GM21619 (cell line): ENCODE measurements around the gene TRAPPC3L.
A peak's percentile ranks its signal among the peaks of the same experiment; 100 is the strongest.

Experiments
- ATAC-seq: cut with Tn5 transposase; IDR thresholded peaks from one replicate; pipeline ENCODE4 v1.9.1; 2021; ENCODE audit not compliant: unreplicated experiment

TRAPPC3L gene

GRCh38 chr6:116545651-116546050 is at the start of gene TRAPPC3L:
Gene TRAPPC3L, minus strand, starts transcription at chr6:116545684. Its CDS starts 170 bp downstream, at chr6:116545514.
- no peak for ATAC-seq

GRCh38 chr6:116595247-116595646 is 49.8 kb upstream of the TRAPPC3L start:
- ATAC-seq: no peak

- ATAC-seq: no peak
Measured at GRCh38 chr6:116586738-116587137, 41.3 kb upstream of the TRAPPC3L start.

DNA sequence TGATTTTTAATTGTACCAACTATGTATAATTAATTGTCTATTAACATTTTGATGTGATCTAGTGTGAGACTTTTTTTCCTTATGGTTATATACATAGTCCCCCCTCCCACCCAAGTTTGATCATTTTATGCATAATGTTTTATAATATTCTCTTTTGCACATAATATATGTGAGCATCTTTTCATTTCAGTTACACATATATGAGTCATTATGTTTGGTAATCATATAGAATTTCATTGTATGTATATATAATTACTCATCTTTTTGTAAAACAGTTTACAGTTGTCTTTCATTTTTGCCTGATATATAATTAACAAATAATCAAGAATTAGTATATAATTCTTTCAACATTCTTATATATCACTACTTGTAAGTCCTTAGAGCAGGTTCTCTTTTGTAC is 40.8 kb upstream of the TRAPPC3L start:
- no peak for ATAC-seq

DNA sequence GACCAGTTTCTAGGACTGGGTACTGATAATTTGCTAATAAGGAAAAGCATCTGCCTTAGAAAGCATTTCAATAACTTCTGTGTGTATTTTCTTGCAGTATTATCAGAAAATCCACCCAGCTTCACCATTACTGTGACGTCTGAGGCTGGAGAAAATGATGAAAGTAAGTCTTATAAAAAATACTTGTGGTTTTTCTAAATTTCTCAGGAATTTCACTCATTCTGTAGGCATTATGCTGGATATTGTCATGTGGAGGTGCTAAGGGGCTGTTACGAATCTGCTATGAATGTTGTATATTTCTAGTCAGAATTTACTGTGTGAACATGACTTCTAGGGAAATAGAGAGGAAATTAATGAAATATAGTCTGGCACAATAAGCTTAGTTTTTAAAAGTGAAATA is 34.7 kb upstream of the TRAPPC3L start:
- no peak for ATAC-seq

- no peak for ATAC-seq
Measured at GRCh38 chr6:116579143-116579542, 33.7 kb upstream of the TRAPPC3L start.

DNA sequence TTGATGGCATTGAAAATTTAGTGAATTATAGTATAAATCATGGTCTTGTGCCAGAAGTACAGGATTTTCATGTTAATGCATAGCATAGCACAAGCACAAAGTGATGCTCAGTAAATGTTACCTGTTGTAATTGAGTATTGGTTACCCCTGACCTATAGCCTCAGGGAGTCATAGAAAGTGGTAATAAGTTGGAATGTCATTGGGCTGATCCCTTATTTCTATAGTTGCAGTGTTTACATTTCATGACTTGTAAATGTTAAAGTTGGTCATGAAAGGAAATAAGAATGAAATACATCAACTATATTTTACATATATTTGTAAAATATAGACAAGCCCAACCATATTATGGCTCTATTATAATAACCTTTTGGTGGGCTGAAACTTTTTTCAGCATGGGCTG is 32.9 kb upstream of the TRAPPC3L start:
- ATAC-seq: no peak

DNA sequence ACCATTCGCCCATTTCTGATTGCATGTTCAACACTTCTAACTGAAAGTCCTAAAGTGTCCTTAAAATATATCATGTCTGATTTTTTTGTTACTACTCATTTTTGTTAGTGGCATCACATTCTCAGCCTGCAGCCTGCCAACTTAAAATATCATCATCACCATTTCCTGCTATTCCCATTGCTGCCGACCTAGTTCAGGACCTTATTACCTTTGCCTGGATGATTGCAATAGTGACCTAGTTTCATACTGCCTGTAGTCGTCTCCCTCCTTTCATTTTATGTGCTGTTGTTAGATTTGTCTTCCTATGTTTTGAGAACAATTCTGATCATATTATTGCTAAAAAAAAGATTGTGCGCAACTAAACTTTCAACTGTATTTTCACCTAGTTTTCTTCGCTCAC is 32.0 kb upstream of the TRAPPC3L start:
- no peak for ATAC-seq

- no peak for ATAC-seq
Measured at GRCh38 chr6:116575227-116575626, 29.7 kb upstream of the TRAPPC3L start.

DNA sequence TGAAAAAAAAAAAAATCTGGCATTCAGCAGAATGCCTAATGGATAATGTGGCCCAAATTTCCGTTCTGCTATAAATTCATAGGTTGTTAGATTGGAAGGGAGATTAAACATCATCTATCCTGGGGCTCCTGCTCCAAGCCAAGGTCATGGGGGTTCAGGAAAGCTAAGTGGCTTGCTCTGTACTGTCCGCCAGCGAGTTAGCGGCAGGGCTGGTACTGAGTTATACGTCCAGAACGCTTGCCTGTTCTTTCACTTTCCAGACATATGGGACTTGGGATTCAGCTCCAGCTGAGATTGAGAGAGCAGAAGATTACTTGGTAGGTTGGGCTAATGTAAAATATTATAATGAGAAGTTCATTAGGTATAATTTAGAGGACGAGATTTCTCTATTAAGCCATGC is 26.7 kb upstream of the TRAPPC3L start:
- ATAC-seq: no peak

- ATAC-seq: no peak
Measured at GRCh38 chr6:116571683-116572000, 26.2 kb upstream of the TRAPPC3L start.

DNA sequence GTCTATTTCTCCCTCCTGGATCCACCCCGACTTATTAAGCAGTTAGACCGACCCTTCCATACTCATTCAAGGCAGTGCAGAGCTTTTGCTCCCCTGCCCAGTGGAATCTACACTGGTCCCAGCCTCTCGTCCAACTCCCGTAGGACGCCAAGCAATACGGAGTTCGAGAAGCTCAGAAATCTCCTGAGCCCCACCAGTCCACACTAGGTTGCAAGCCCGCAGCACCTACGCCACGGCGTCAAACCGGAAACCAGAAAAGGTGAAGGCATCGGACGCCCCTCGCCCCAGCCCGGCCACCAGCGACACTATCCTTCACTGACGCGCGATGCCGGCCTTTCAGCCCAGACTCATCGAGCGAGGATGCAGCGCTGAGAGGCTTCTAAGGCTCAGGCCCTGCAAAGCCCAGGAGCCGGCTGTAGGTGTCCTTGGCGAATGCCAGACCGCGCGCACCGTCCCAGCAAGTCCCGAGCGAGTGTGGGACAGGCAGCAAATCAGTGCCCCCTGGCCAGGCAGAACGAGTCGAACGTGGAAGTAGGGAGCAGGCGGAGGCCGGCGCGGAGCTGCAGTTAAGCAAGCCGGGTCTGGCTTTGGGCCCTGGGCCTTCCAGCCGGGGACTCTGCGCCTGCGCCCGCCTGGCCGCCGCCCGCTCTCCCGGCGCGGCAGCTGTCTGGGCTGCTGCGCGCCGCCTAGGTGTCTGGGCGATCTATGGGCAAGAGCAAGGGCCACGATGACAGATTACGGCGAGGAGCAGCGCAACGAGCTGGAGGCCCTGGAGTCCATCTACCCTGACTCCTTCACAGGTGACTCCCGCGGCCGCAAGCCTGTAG is 25.6 kb upstream of the TRAPPC3L start, which contains the start of gene RWDD1:
TSS of gene RWDD1 (plus strand) at position 649 of the 827 bp plus-strand sequence. CDS start at position 728, 79 bp downstream.
- ATAC-seq: peak; percentile 92

DNA sequence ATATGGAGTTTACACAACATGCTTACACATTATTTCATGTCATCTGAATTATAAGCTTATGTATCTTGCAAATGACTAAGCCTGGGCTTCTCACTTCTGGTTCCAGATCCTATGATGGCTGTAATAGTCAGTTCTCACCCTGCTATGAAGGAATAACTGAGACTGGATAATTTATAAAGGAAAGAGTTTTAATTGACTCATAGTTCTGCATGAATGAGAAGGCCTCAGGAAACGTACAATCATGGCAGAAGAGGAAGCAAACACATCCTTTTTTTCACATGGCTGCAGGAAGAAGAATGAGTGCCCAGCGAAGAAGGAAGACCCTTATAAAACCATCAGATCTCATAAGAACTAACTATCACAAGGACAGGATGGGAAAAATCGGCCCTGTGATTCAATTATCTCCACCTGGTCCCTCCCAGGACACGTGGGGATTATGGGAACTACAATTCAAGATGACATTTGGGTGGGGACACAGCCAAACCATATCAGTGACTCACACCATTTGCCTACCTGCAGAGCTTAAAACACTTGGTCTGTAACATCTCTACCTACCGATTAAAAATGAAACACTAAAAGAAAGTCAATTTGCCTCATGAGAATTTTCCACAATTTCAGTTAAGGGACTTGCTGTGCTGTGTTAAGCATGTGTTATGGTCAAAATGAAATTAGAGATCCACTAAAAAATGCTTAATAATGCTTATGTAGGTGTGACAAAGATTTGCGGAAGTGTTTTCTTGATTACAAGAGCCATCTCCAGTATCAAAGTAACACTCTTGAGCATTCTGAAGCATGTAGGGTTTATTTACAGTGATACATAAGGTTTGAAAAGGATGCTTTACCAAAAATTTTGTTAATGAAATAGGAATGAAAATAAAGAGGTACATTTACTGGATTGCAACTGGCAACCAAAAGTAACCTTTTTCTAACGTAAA is 23.6 kb upstream of the TRAPPC3L start:
- no peak for ATAC-seq

GRCh38 chr6:116568111-116568510 is 22.6 kb upstream of the TRAPPC3L start:
- no peak for ATAC-seq

- no peak for ATAC-seq
Measured at GRCh38 chr6:116564921-116565872, 19.7 kb upstream of the TRAPPC3L start.

- ATAC-seq: no peak
Measured at GRCh38 chr6:116564311-116564710, 18.8 kb upstream of the TRAPPC3L start.

DNA sequence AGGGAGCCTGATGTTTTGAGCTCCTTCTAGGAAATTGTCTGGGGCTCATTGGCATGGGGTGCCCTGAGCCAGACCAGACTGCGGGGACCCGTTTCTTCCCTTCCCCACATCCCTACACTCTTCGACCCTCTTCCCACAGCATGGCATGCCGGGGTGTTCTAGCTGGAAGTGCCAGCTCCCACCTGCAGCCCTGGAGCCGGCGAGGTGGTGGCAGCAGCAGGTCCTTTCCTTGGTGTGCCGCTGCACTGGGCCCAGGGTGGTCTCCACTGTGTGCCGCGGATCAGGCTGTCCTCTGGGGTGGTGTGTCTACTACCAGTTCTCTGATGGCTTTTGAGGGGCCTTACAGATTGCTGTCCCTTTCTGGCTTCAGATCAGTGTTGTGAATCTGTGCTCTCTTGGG is 18.3 kb upstream of the TRAPPC3L start:
- ATAC-seq: no peak

DNA sequence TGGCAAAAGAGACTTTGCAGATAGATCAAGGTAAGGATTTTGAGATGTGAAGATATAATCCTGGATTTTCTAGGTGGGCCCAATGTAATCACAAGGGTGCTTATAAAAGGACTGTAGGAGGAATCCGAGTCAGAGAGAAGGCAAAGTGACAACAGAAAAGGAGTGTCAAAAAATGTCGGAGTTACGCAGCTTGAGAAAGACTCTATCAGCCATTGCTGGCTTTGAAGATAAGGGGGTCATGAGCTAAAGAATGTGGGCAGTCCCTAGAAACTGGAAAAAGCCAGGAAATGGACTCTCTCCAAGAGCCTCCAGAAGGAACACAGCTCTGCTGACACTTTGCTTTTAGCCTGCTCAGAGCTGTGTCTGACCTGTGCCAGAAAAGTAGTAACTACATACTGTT is 17.1 kb upstream of the TRAPPC3L start:
- ATAC-seq: no peak

GRCh38 chr6:116562019-116562403 is 16.5 kb upstream of the TRAPPC3L start:
- ATAC-seq: no peak

DNA sequence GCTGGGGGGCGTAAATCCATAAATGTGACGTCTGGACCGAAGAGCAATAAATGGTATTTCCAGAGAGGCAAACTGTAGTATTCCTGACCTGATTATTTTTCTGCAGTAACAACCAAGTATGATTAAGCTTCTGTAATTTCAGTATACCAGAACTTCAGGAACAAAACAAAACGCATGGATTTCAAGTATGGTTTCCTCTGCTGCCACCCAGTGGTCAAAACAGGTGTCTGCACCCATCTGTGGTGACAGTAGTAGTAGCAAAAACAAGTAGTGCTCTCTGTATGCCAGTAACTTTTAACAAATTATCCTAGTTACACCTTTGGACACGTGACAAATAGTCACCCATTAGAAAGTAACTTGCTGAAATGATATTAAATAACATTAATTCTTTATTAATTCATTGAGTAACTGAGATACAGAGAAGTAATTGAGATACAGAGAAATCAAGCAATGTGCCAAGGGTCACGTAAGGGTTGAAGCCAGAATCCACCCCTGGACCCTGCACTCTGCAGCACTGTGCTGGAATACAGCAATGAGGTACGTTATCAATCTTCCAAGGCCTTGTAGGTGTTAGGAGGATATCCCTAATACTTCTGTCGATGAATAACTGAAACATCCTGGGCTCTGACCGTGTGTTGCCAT is 16.0 kb upstream of the TRAPPC3L start:
- ATAC-seq: peak; percentile 71
